GM13976 (cell line): ENCODE results near the gene TMEM181.
A peak's percentile ranks its signal among the peaks of the same experiment; 100 is the strongest.
"Not testable (repeated sequence)": the region's sequence is repeated elsewhere in the genome, so short reads cannot be mapped to it uniquely, and the experiment has no call there.

ENCODE experiments used
- DNase-seq: peaks from one replicate; pipeline ENCODE4 v3.0.0; 2012; ENCODE audit warnings: low spot score
- in situ Hi-C: fragments of 300-500 bp; cut with MboI; formaldehyde crosslinking; loops from one replicate; pipeline ENCODE4 v1.12.0; 2022; ENCODE audit warnings: low sequenced_read_pairs, mixed read lengths, inconsistent platforms; ENCODE audit not compliant: unreplicated experiment
- TF ChIP-seq, protein P1 (sequence below): IDR thresholded peaks from 2 replicates; pipeline ENCODE4 v1.5.1; 2012; ENCODE audit warnings: borderline replicate concordance, mild to moderate bottlenecking; ENCODE audit not compliant: insufficient read depth; ENCODE audit errors: extremely low read depth, missing control alignments, control extremely low read depth

The TMEM181 gene

DNA sequence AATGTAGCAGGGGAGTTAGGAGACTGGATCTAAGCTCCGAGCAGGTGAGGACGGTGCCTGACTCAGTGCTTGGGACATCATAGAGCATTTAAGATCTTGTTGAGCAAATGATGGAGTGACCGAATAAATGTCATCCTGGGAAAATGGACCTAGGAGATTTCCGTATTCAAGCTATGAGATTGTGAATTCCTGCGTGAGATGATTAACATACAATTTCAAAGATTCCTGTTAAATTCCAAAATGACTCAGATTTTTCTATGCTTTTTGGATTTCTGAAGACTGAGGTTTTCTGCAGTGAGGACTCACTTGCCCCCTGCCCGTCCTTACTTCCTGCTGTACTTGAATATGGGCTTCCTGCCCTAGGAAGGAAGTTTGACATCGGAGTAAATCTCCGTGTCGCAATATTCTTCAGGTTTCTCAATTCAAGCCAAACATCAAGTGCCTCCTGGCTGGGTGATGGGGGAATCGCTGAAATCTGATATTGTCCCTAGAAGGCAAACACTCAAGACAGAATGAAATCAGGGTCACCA is 95.1 kb downstream of the TMEM181 start:
- no peak for DNase-seq
- in situ Hi-C loops = no loop called here
- TF ChIP-seq, protein P1, sequence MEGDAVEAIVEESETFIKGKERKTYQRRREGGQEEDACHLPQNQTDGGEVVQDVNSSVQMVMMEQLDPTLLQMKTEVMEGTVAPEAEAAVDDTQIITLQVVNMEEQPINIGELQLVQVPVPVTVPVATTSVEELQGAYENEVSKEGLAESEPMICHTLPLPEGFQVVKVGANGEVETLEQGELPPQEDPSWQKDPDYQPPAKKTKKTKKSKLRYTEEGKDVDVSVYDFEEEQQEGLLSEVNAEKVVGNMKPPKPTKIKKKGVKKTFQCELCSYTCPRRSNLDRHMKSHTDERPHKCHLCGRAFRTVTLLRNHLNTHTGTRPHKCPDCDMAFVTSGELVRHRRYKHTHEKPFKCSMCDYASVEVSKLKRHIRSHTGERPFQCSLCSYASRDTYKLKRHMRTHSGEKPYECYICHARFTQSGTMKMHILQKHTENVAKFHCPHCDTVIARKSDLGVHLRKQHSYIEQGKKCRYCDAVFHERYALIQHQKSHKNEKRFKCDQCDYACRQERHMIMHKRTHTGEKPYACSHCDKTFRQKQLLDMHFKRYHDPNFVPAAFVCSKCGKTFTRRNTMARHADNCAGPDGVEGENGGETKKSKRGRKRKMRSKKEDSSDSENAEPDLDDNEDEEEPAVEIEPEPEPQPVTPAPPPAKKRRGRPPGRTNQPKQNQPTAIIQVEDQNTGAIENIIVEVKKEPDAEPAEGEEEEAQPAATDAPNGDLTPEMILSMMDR = no peak

DNA sequence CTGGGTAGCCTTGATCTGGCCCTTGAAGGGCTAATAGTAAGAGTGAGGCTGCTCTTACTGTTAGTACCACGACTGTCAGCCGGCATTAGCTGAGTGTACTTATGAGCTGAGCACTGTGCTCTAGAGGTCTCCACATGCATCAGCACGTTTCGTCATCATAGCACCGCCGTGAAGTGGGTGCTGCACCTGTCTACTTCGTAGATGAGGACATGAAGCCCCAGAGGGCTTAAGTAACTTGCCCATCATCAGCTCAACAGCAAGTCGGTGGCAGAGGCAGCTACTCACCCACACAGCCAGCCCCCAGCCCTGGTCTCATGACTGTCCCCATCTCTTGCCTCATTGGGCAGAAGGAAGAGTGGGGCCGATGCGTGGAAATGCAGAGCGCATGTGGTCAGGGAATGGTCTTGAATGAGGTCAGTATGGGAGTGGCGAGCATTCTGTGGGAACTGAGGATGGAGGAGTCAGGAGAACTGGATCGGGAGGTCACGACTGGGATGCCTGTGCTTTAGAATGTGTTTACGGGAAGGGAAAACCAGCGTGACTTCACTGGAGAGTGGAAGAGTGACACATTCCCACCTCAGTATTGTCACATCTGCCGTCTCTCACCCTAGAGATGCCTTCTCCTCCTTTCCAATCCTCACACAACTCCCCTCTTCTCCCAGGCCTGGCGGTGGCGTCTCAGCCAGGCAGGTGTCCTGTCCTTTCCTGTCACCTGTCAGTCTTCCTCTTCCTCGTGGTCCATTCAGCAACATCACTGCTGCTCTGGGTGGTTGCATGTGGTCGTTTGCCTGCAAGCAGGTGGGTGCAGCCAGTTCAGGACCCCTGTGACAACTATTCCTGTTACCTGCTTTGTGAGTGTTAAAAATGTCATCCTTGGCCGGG is 95.9 kb downstream of the TMEM181 start:
- in situ Hi-C loops = no loop called here
- TF ChIP-seq, protein P1 = no peak
- DNase-seq = no peak

GRCh38 chr6:158656986-158657385 is 97.1 kb downstream of the TMEM181 start:
- DNase-seq, in situ Hi-C loops: not testable (repeated sequence)

GRCh38 chr6:158660333-158660754 is 100.5 kb downstream of the TMEM181 start:
- DNase-seq = peak; percentile 64
- in situ Hi-C loops = no loop called here
- TF ChIP-seq, protein P1 = peak; percentile 40

DNA sequence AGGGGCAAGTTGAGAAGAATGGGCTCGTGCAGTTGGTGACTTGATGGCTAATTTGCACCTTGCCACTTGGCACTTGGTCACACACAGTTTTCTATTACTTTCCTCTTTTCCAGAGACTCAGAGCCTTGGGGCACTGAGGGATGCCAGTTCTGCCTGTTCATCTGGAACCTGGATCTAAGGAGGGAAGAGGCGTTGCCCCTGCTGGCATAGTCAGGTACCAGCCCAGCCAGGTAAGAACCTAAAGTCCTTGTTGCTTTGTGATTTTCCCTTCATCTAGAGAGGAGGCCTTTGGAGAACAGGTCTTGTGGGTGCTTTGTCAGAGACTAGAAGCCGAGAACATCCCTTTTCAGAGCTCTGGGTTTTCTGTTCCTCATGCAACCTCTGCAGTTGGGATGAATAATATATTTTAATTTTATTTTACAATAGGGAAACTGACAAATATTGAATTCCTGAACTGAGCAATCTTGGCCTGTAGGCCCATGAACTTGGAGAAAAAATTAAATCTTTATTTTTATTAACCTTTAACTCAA is 101.3 kb downstream of the TMEM181 start:
- in situ Hi-C loops = no loop called here
- TF ChIP-seq, protein P1 = no peak
- DNase-seq = no peak

DNA sequence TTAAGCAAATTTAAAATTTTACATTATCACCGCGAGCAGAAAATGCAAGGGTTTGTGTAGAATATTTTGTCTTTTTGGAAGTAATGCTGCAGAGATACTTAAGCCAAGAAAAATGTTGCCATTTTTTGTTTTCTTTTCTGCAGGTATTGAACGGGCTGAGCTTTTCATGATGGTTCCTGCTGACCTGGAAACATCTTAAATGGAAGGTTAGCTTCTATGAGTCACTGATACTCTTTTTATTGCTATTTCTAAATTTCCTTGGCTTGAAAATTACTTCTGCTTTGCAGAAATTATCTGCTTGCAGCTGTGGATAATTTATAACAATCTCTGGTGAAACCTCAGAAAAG is 102.7 kb downstream of the TMEM181 start:
- DNase-seq = no peak
- in situ Hi-C loops = no loop called here

More for the DNA sequence above, 102.7 kb downstream of the TMEM181 start:
- TF ChIP-seq, protein P1 = no peak
